ENCODE measurements around the gene OR6X1.
A peak's percentile ranks its signal among the peaks of the same experiment; 100 is the strongest.
"Not testable (repeated sequence)": the region's sequence is repeated elsewhere in the genome, so short reads cannot be mapped to it uniquely, and the experiment has no call there.

OR6X1 gene

DNA sequence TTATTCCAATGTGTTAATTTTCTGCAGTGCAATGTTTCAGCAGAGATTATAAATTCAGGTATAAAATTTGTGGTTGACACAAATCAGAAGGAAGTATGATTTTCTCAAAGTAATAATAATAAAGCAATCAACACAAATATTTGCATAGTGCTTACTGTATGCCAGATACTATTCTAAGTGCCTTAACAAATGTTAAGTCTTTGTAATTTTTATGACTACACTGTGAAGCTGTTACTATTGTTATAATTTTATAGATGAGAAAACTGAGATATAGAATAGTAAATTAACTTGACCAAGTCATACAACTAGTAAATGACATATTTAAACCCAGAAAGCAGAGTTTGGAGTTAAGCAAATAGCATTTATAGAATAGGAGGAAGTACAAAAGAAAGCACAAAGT is 16.4 kb upstream of the OR6X1 start:
- no peaks in the 10 kb centered on the region for H3K4me1 Mint-ChIP-seq
- H3K9me3 Mint-ChIP-seq: no peaks in the 10 kb centered on the region
- H3K4me3 Mint-ChIP-seq: no peak overlapping the region
- H3K27ac Mint-ChIP-seq: no peak overlapping the region
- H3K36me3 Mint-ChIP-seq: no peaks in the 10 kb centered on the region
- H3K27me3 Mint-ChIP-seq: peaks cover 10% of the 10 kb centered on the region

GRCh38 chr11:123765601-123766000 is 11.3 kb upstream of the OR6X1 start:
- peaks cover 26% of the 10 kb centered on the region for H3K9me3 Mint-ChIP-seq
- no peak overlapping the region for H3K27ac Mint-ChIP-seq
- H3K4me1 Mint-ChIP-seq: no peaks in the 10 kb centered on the region
- H3K4me3 Mint-ChIP-seq: no peak overlapping the region
- H3K36me3 Mint-ChIP-seq: peaks cover 6% of the 10 kb centered on the region
- H3K27me3 Mint-ChIP-seq: peaks cover 16% of the 10 kb centered on the region

- Mint-ChIP-seq H3K36me3 (peaks cover 6% of the 10 kb centered on the region), H3K9me3 (peaks cover 26% of the 10 kb centered on the region), H3K27ac (no peak overlapping the region), H3K27me3 (peaks cover 16% of the 10 kb centered on the region), H3K4me1 (no peaks in the 10 kb centered on the region), H3K4me3 (no peak overlapping the region)
Observed at GRCh38 chr11:123762422-123762821, 8.1 kb upstream of the OR6X1 start.

- Mint-ChIP-seq H3K4me3 (no peak overlapping the region), H3K36me3 (peaks cover 6% of the 10 kb centered on the region), H3K9me3 (peaks cover 26% of the 10 kb centered on the region), H3K4me1 (no peaks in the 10 kb centered on the region), H3K27ac (no peak overlapping the region), H3K27me3 (peaks cover 14% of the 10 kb centered on the region)
Observed at GRCh38 chr11:123760894-123761293, 6.6 kb upstream of the OR6X1 start.

DNA sequence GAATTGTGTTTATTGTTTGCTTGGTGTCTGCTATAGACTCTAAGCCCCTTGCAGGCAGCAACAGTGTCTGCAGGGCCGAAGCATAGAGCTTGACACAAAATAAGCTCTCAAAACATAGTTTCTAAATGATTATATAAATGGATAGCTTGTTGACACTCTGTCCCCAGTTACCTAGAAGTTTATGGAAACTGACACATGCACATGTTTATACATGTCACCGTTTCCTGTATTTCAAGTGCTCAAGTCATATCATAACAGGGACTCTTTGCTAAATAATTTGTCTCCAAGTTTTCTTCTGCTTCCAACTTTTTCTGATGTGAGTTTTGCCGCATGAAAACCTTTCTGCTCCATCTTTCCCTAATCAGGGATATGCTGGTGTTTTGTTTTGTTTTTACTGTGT is 3.7 kb upstream of the OR6X1 start:
- no peak overlapping the region for H3K4me3 Mint-ChIP-seq
- H3K4me1 Mint-ChIP-seq: no peaks in the 10 kb centered on the region
- H3K36me3 Mint-ChIP-seq: peaks cover 5% of the 10 kb centered on the region
- H3K27me3 Mint-ChIP-seq: peaks cover 11% of the 10 kb centered on the region
- no peak overlapping the region for H3K27ac Mint-ChIP-seq
- H3K9me3 Mint-ChIP-seq: peaks cover 10% of the 10 kb centered on the region

DNA sequence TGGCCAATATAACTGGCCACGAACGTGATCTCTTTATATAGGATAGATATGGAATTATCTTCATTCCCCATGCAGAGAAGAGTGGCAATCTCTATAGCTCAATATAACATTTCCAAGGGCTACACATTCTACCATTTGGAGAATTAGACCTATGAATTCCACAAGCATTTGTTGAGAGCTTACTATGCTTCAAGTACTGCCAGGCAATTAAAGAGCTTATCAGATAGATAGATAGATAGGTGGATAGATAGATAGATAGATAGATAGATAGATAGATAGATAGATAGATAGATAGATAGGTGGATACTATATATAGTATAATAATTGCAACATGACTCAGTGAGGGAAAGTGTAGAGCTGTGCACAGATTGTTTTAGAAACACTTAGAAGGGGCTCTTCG is 1.5 kb upstream of the OR6X1 start:
- no peak overlapping the region for H3K4me3 Mint-ChIP-seq
- H3K36me3 Mint-ChIP-seq: no peaks in the 10 kb centered on the region
- H3K9me3 Mint-ChIP-seq: no peaks in the 10 kb centered on the region
- H3K27ac Mint-ChIP-seq: no peak overlapping the region
- peaks cover 15% of the 10 kb centered on the region for H3K27me3 Mint-ChIP-seq
- H3K4me1 Mint-ChIP-seq: no peaks in the 10 kb centered on the region

DNA sequence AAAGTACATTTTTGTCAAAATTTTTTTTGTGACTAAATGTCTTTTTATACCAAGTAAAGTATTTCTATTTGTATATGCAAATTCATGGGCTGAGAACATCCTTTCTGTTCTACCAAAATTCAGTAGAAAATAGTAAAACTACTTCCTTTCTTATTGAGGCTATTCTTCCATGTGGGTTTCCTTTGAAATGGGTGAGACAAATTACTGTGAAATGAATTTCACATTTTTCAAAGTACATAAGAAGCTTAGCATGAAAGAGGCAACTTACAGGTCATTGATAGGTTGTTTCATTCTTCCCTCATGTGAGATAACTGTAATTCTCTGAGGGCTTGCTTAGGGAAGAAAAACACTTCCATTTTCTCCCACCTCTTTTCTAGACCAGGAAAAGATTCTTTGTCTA is 1.0 kb upstream of the OR6X1 start:
- Mint-ChIP-seq H3K4me1 (no peaks in the 10 kb centered on the region), H3K27me3 (peaks cover 14% of the 10 kb centered on the region), H3K36me3 (no peaks in the 10 kb centered on the region), H3K4me3 (no peak overlapping the region), H3K27ac (no peak overlapping the region), H3K9me3 (no peaks in the 10 kb centered on the region)

- Mint-ChIP-seq H3K27me3 (peaks cover 21% of the 10 kb centered on the region), H3K36me3 (no peaks in the 10 kb centered on the region), H3K9me3 (peaks cover 6% of the 10 kb centered on the region), H3K4me1 (no peaks in the 10 kb centered on the region), H3K27ac (no peak overlapping the region), H3K4me3 (no peak overlapping the region)
Observed at GRCh38 chr11:123753110-123753509, 1.2 kb downstream of the OR6X1 start.

- Mint-ChIP-seq H3K27ac (no peak overlapping the region), H3K9me3 (peaks cover 6% of the 10 kb centered on the region), H3K4me3 (no peak overlapping the region), H3K36me3 (no peaks in the 10 kb centered on the region), H3K4me1 (no peaks in the 10 kb centered on the region), H3K27me3 (peaks cover 21% of the 10 kb centered on the region)
Observed at GRCh38 chr11:123751781-123752180, 2.5 kb downstream of the OR6X1 start.

DNA sequence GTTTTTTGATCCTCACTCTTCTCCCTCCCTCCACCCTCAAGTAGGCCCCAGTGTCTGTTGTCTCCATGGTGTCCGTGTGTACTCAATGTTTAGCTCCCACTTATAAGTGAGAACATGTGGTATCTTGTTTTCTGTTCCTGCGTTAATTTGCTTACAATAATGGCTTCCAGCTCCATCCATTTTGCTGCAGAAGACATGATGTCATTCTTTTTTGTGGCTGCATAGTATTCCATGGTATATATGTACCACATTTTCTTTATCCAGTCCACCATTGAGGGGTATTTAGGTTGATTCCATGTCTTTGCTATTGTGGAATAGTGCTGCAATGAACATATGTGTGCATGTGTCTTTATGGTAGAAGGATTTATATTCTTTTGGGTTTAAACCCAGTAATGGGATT is 6.0 kb downstream of the OR6X1 start:
- H3K9me3 Mint-ChIP-seq, H3K36me3 Mint-ChIP-seq, H3K4me1 Mint-ChIP-seq, H3K4me3 Mint-ChIP-seq, H3K27ac Mint-ChIP-seq: not testable (repeated sequence)
- H3K27me3 Mint-ChIP-seq: peaks cover 19% of the 10 kb centered on the region

GRCh38 chr11:123745764-123746451 is 8.4 kb downstream of the OR6X1 start:
- no peak overlapping the region for H3K27ac Mint-ChIP-seq
- no peak overlapping the region for H3K4me3 Mint-ChIP-seq
- peaks cover 6% of the 10 kb centered on the region for H3K9me3 Mint-ChIP-seq
- peaks cover 12% of the 10 kb centered on the region for H3K27me3 Mint-ChIP-seq
- H3K36me3 Mint-ChIP-seq: no peaks in the 10 kb centered on the region
- peaks cover 13% of the 10 kb centered on the region for H3K4me1 Mint-ChIP-seq

- no peaks in the 10 kb centered on the region for H3K9me3 Mint-ChIP-seq
- no peaks in the 10 kb centered on the region for H3K27me3 Mint-ChIP-seq
- peaks cover 37% of the 10 kb centered on the region for H3K4me1 Mint-ChIP-seq
- peak overlapping the region; percentile 99 for H3K4me3 Mint-ChIP-seq
- peaks cover 2% of the 10 kb centered on the region for H3K36me3 Mint-ChIP-seq
- H3K27ac Mint-ChIP-seq: no peak overlapping the region
Observed at GRCh38 chr11:123742724-123743120, 11.6 kb downstream of the OR6X1 start.

GRCh38 chr11:123742031-123742723 is 12.1 kb downstream of the OR6X1 start:
- Mint-ChIP-seq H3K4me1 (peaks cover 42% of the 10 kb centered on the region), H3K36me3 (peaks cover 6% of the 10 kb centered on the region), H3K27me3 (no peaks in the 10 kb centered on the region), H3K27ac (peak overlapping the region; percentile 97), H3K4me3 (peak overlapping the region; percentile 99), H3K9me3 (no peaks in the 10 kb centered on the region)

DNA sequence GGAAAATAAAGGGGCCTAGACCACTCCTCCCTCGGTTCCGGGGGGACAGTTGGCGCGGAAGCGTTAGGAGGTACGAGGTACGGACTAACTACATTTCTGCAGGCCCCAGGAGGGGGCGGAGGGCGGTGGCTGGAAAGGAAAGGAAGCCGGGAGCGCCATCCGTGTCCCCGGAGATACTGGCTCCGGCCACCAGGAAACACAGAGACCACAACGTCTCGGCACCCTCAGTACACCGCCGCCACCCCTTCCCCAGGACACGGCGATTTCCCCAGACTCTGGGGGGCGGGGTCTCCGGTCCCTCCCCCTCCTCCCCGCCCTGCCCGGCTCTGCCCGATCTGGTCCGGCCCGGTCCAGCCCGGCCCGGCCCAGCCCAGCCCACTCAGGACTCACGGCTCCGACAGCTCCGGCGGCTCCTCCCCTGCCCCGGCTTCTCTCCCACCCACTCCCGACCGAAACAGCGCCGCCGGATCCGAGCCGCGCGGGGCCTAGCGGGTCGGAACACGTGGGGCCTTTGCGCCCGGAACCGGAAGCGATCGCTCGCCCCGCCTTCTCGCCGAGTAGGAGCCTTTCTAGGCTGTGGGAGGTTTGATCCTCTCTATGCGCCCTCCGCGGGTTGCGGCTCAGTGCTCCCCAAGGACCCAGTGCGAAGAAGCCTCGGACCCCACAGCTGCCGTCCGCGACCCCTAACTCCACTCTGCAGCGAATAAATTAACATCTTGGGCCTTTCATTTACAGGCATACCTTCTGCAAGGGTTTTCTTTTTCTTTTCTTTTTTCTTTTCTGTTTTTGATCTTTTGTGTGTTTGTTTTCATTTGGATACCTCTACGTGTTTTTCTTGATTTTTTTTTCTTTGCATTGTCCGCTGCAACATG is 12.9 kb downstream of the OR6X1 start, which contains the start of gene ZNF202:
ZNF202 (minus strand) TSS at position 502 of the 872 bp plus-strand sequence. CDS start 10,772 bp downstream, outside the sequence.
- Mint-ChIP-seq H3K4me3 (peak within 1 kb of the TSS; percentile 99), H3K27ac (peak within 1 kb of the TSS; percentile 97), H3K4me1 (peaks cover 50% of the 10 kb centered on the region), H3K9me3 (no peaks in the 10 kb centered on the region), H3K36me3 (peaks cover 9% of the 10 kb centered on the region), H3K27me3 (no peaks in the 10 kb centered on the region)

- Mint-ChIP-seq H3K4me3 (peak overlapping the region; percentile 99), H3K27me3 (no peaks in the 10 kb centered on the region), H3K9me3 (no peaks in the 10 kb centered on the region), H3K27ac (peak overlapping the region; percentile 93), H3K36me3 (peaks cover 9% of the 10 kb centered on the region), H3K4me1 (peaks cover 51% of the 10 kb centered on the region)
Observed at GRCh38 chr11:123740787-123741158, 13.5 kb downstream of the OR6X1 start.

DNA sequence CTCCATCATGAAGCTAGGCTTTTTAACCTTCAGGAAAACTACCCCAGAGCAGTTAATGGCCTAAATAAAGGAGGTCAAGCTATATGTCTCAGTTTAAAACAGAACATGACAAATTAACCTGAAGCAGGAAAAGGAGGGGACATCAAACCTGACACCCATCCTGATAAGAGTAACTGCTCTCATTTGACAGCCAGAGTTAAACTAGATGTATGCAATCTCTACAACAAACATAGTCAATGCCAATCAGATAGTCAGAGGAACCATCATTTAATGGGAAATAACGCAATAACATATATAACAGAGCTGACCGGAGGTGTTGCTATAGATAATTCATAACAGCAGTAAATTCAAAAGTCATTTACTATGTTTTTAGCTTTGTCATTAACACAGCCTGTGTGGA is 15.9 kb downstream of the OR6X1 start:
- no peak overlapping the region for H3K4me3 Mint-ChIP-seq
- H3K36me3 Mint-ChIP-seq: peaks cover 23% of the 10 kb centered on the region
- no peak overlapping the region for H3K27ac Mint-ChIP-seq
- H3K4me1 Mint-ChIP-seq: peaks cover 66% of the 10 kb centered on the region
- H3K9me3 Mint-ChIP-seq: no peaks in the 10 kb centered on the region
- no peaks in the 10 kb centered on the region for H3K27me3 Mint-ChIP-seq
